Measurements from ENCODE around the gene COG8.
A peak's percentile ranks its signal among the peaks of the same experiment; 100 is the strongest.

COG8 gene

DNA sequence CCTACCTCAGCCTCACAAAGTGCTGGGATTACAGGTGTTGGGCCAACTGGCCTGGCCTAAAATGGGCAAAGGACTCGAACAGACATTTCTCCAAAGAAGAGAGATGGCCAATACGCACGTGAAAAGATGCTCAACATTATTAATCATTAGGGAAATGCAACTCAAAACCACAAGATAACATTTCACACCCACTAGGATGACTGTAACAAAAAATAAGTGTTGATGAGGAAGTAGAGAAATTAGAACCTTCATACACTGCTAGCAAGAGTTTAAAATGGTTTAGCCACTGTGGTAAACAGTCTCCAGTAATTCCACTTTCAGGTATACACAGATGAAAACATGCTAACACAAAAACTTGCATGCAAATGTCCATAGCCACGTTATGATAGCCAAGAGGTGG lies 6.6 kb upstream of the COG8 start:
- no peaks in the 10 kb centered on the region for H3K9me3 ChIP-seq (ENCODE audit: insufficient read depth, low read length)
- peaks cover 13% of the 10 kb centered on the region for H3K79me2 ChIP-seq (ENCODE audit: insufficient read depth, low read length)
- no peak overlapping the region for H2AFZ ChIP-seq (ENCODE audit: low read depth, low read length, severe bottlenecking)
- no peak overlapping the region for H3K27ac ChIP-seq (ENCODE audit: low read depth, low read length)
- H3K36me3 ChIP-seq (ENCODE audit: low read length) = peaks cover 16% of the 10 kb centered on the region
- TF ChIP-seq, protein P1, sequence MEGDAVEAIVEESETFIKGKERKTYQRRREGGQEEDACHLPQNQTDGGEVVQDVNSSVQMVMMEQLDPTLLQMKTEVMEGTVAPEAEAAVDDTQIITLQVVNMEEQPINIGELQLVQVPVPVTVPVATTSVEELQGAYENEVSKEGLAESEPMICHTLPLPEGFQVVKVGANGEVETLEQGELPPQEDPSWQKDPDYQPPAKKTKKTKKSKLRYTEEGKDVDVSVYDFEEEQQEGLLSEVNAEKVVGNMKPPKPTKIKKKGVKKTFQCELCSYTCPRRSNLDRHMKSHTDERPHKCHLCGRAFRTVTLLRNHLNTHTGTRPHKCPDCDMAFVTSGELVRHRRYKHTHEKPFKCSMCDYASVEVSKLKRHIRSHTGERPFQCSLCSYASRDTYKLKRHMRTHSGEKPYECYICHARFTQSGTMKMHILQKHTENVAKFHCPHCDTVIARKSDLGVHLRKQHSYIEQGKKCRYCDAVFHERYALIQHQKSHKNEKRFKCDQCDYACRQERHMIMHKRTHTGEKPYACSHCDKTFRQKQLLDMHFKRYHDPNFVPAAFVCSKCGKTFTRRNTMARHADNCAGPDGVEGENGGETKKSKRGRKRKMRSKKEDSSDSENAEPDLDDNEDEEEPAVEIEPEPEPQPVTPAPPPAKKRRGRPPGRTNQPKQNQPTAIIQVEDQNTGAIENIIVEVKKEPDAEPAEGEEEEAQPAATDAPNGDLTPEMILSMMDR (IDR thresholded peaks at IDR 0.05; ENCODE audit: insufficient read depth, low read length, poor library complexity, severe bottlenecking) = no peak
- TF ChIP-seq EZH2phosphoT487 (conservative IDR thresholded peaks at IDR 0.05; ENCODE audit: low read length) = no peak
- no peaks in the 10 kb centered on the region for H4K20me1 ChIP-seq (ENCODE audit: low read depth, low read length)
- H3K4me3 ChIP-seq (ENCODE audit: insufficient read depth, low read length, poor library complexity, severe bottlenecking) = no peak overlapping the region
- H3K27me3 ChIP-seq (ENCODE audit: low read length) = no peaks in the 10 kb centered on the region
- H3K9ac ChIP-seq (ENCODE audit: low read length) = no peak overlapping the region
- no peaks in the 10 kb centered on the region for H3K9me2 ChIP-seq (replicated peaks; ENCODE audit: insufficient read depth, low read length)
- H3F3A ChIP-seq (ENCODE audit: insufficient read depth) = peaks cover 27% of the 10 kb centered on the region
- H3K4me2 ChIP-seq (ENCODE audit: low read depth, low read length, poor library complexity, severe bottlenecking) = no peak overlapping the region

DNA sequence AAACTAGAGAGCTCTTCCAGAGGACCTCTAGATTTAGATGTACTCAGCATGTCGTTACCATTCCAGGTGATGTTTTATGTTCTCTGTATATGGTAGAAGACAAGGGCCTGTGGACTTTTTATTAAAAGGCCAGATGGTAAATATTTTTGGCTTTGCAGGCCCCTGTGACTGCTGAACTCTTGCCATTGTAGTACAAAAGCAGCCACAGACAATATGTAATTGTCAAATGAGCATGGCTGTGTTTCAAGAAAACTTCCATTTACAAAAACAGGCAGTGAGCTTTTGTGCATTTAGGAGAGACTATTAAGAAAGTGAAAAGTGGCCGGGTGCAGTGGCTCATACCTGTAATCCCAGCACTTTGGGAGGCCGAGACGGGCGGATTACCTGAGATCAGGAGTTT lies 4.8 kb upstream of the COG8 start:
- Histone ChIP-seq H3K9ac (ENCODE audit: low read length) (no peak overlapping the region), H3F3A (ENCODE audit: insufficient read depth) (peaks cover 27% of the 10 kb centered on the region), H3K9me2 (replicated peaks; ENCODE audit: insufficient read depth, low read length) (no peaks in the 10 kb centered on the region), H4K20me1 (ENCODE audit: low read depth, low read length) (no peaks in the 10 kb centered on the region), H3K9me3 (ENCODE audit: insufficient read depth, low read length) (no peaks in the 10 kb centered on the region), H3K36me3 (ENCODE audit: low read length) (peaks cover 16% of the 10 kb centered on the region), H2AFZ (ENCODE audit: low read depth, low read length, severe bottlenecking) (no peak overlapping the region), H3K4me3 (ENCODE audit: insufficient read depth, low read length, poor library complexity, severe bottlenecking) (no peak overlapping the region), H3K27ac (ENCODE audit: low read depth, low read length) (no peak overlapping the region), H3K27me3 (ENCODE audit: low read length) (no peaks in the 10 kb centered on the region), H3K79me2 (ENCODE audit: insufficient read depth, low read length) (peaks cover 27% of the 10 kb centered on the region), H3K4me2 (ENCODE audit: low read depth, low read length, poor library complexity, severe bottlenecking) (no peak overlapping the region)
- TF ChIP-seq, protein P1 (IDR thresholded peaks at IDR 0.05; ENCODE audit: insufficient read depth, low read length, poor library complexity, severe bottlenecking) = no peak
- TF ChIP-seq EZH2phosphoT487 (conservative IDR thresholded peaks at IDR 0.05; ENCODE audit: low read length) = no peak

DNA sequence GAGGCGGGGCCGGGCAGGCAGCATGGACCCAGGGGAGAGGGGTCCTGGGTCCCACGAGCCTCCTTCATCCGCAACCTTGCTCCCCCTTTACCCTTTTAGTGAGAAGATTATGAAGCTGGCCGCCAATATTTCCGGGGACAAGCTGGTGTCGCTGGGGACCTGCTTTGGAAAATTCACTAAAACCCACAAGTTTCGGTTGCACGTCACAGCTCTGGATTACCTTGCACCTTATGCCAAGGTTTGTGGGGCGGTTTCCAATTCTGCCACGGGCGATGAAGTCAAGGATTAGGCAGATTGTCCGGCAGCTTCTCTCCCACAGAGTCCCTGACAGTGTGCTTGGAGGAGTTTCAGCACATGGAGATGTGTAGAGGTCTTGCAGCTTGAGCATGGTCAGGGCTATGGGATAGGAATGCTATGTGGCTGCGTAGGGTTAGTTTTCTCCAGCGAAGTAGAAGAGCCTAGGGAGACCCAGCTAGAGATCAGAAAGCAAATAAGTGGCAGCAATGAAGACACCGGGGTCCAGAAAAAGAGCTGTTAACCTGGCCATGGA lies 806 bp upstream of the COG8 start:
- TF ChIP-seq, protein P1 (IDR thresholded peaks at IDR 0.05; ENCODE audit: insufficient read depth, low read length, poor library complexity, severe bottlenecking) = no peak
- TF ChIP-seq EZH2phosphoT487 (conservative IDR thresholded peaks at IDR 0.05; ENCODE audit: low read length) = no peak
- H3K27ac ChIP-seq (ENCODE audit: low read depth, low read length) = peak overlapping the region; percentile 71
- no peaks in the 10 kb centered on the region for H3K27me3 ChIP-seq (ENCODE audit: low read length)
- H2AFZ ChIP-seq (ENCODE audit: low read depth, low read length, severe bottlenecking) = peak overlapping the region; percentile 39
- no peaks in the 10 kb centered on the region for H4K20me1 ChIP-seq (ENCODE audit: low read depth, low read length)
- H3K79me2 ChIP-seq (ENCODE audit: insufficient read depth, low read length) = peaks cover 37% of the 10 kb centered on the region
- peak overlapping the region; percentile 88 for H3K4me2 ChIP-seq (ENCODE audit: low read depth, low read length, poor library complexity, severe bottlenecking)
- H3K4me3 ChIP-seq (ENCODE audit: insufficient read depth, low read length, poor library complexity, severe bottlenecking) = peak overlapping the region; percentile 82
- peak overlapping the region; percentile 97 for H3K9ac ChIP-seq (ENCODE audit: low read length)
- H3K36me3 ChIP-seq (ENCODE audit: low read length) = peaks cover 16% of the 10 kb centered on the region
- H3K9me2 ChIP-seq (replicated peaks; ENCODE audit: insufficient read depth, low read length) = no peaks in the 10 kb centered on the region
- H3K9me3 ChIP-seq (ENCODE audit: insufficient read depth, low read length) = no peaks in the 10 kb centered on the region
- H3F3A ChIP-seq (ENCODE audit: insufficient read depth) = peaks cover 24% of the 10 kb centered on the region

All from SU-DHL-6 (cell line).